HG03378 (cell line): ENCODE data around the gene C16orf95.

Experiments
- ATAC-seq: cut with Tn5 transposase; IDR thresholded peaks from one replicate; pipeline ENCODE4 v1.9.1; 2021; ENCODE audit warnings: mild to moderate bottlenecking, moderate library complexity; ENCODE audit not compliant: unreplicated experiment

Gene C16orf95

GRCh38 chr16:87333581-87334331 lies 16.6 kb upstream of the C16orf95 start:
- ATAC-seq, result no peak

- no peak for ATAC-seq
Observed at GRCh38 chr16:87333101-87333500, 15.9 kb upstream of the C16orf95 start.

- ATAC-seq, result no peak
Observed at GRCh38 chr16:87332150-87332549, 15.0 kb upstream of the C16orf95 start.

- ATAC-seq, result no peak
Observed at GRCh38 chr16:87331241-87331801, 14.1 kb upstream of the C16orf95 start.

GRCh38 chr16:87330646-87331045 lies 13.5 kb upstream of the C16orf95 start:
- no peak for ATAC-seq

GRCh38 chr16:87330257-87330624 lies 13.0 kb upstream of the C16orf95 start:
- no peak for ATAC-seq

GRCh38 chr16:87329436-87330256 lies 12.5 kb upstream of the C16orf95 start:
- ATAC-seq, result no peak

- no peak for ATAC-seq
Observed at GRCh38 chr16:87328846-87329245, 11.7 kb upstream of the C16orf95 start.

GRCh38 chr16:87327798-87328495 lies 10.8 kb upstream of the C16orf95 start:
- no peak for ATAC-seq

GRCh38 chr16:87326151-87326571 lies 9.0 kb upstream of the C16orf95 start:
- ATAC-seq, result no peak

- no peak for ATAC-seq
Observed at GRCh38 chr16:87325423-87325858, 8.2 kb upstream of the C16orf95 start.

GRCh38 chr16:87324411-87325275 lies 7.5 kb upstream of the C16orf95 start:
- ATAC-seq, result no peak

GRCh38 chr16:87323727-87324410 lies 6.7 kb upstream of the C16orf95 start:
- ATAC-seq, result no peak

GRCh38 chr16:87322833-87323726 lies 5.9 kb upstream of the C16orf95 start:
- no peak for ATAC-seq

GRCh38 chr16:87322360-87322759 lies 5.2 kb upstream of the C16orf95 start:
- no peak for ATAC-seq

GRCh38 chr16:87321336-87322107 lies 4.3 kb upstream of the C16orf95 start:
- no peak for ATAC-seq

GRCh38 chr16:87320510-87321227 lies 3.5 kb upstream of the C16orf95 start:
- ATAC-seq, result no peak
